Trophoblast cell (in vitro differentiated cells and primary cell): ENCODE results near the gene SMAD3.

Experiments used
- DNase-seq, 2 donors: peaks; one replicate each; pipeline ENCODE4 v3.0.0-alpha.2; 2016
- H2AFZ ChIP-seq: 2 replicates; pipeline ENCODE4 v1.6.1; 2013; ENCODE audit warnings: low read length, moderate library complexity, mild to moderate bottlenecking; ENCODE audit not compliant: insufficient read depth, poor library complexity
- H2AK5ac ChIP-seq: 2 replicates; pipeline ENCODE4 v1.6.1; 2013; ENCODE audit warnings: mild to moderate bottlenecking, low read length
- H2BK120ac ChIP-seq: 2 replicates; pipeline ENCODE4 v1.6.1; 2013; ENCODE audit warnings: low read length, mild to moderate bottlenecking, moderate library complexity; ENCODE audit not compliant: insufficient read depth, poor library complexity
- H2BK12ac ChIP-seq: 2 replicates; pipeline ENCODE4 v1.6.1; 2013; ENCODE audit warnings: mild to moderate bottlenecking, low read length, moderate library complexity
- H2BK5ac ChIP-seq: 2 replicates; pipeline ENCODE4 v1.6.1; 2013; ENCODE audit warnings: low read length, low read depth, moderate library complexity, mild to moderate bottlenecking; ENCODE audit not compliant: poor library complexity
- H3K14ac ChIP-seq: 2 replicates; pipeline ENCODE4 v1.6.1; 2013; ENCODE audit warnings: mild to moderate bottlenecking, low read length
- H3K18ac ChIP-seq: 2 replicates; pipeline ENCODE4 v1.6.1; 2013; ENCODE audit warnings: mild to moderate bottlenecking, low read length
- H3K23ac ChIP-seq: 2 replicates; pipeline ENCODE4 v1.6.1; 2013; ENCODE audit warnings: low read length
- H3K27ac ChIP-seq: 2 replicates; pipeline ENCODE4 v1.5.1; 2013; ENCODE audit warnings: low read depth, mild to moderate bottlenecking, inconsistent platforms, low read length, moderate library complexity
- H3K27me3 ChIP-seq: 2 replicates; pipeline ENCODE4 v1.6.1; 2013; ENCODE audit warnings: inconsistent platforms, mild to moderate bottlenecking, low read length, moderate library complexity; ENCODE audit not compliant: insufficient read depth
- H3K36me3 ChIP-seq, 2 experiments: 1 replicate in 1 of 2; 2 replicates in 1 of 2; pipeline ENCODE4 v1.6.1; 2013; ENCODE audit warnings: low read length in 2 of 2, mild to moderate bottlenecking in 2 of 2, moderate library complexity in 1 of 2; ENCODE audit not compliant: insufficient read depth in 2 of 2, control insufficient read depth in 1 of 2
- H3K4ac ChIP-seq: 2 replicates; pipeline ENCODE4 v1.6.1; 2013; ENCODE audit warnings: low read depth, mild to moderate bottlenecking, low read length, moderate library complexity
- H3K4me1 ChIP-seq, 2 experiments: 1 replicate in 1 of 2; 2 replicates in 1 of 2; pipeline ENCODE4 v1.6.1; 2013; ENCODE audit warnings: low read length in 2 of 2, mild to moderate bottlenecking in 2 of 2, moderate library complexity in 1 of 2; ENCODE audit not compliant: insufficient read depth in 2 of 2, control insufficient read depth in 1 of 2
- H3K4me2 ChIP-seq: 2 replicates; pipeline ENCODE4 v1.6.1; 2013; ENCODE audit warnings: inconsistent platforms, mild to moderate bottlenecking, low read length, moderate library complexity
- H3K4me3 ChIP-seq: 2 replicates; pipeline ENCODE4 v1.5.1; 2013; ENCODE audit warnings: mild to moderate bottlenecking, low read depth, low read length, inconsistent platforms
- H3K79me1 ChIP-seq: one replicate; pipeline ENCODE4 v1.6.1; 2013; ENCODE audit warnings: low read length
- H3K79me2 ChIP-seq: 2 replicates; pipeline ENCODE4 v1.6.1; 2013; ENCODE audit warnings: low read length, mild to moderate bottlenecking; ENCODE audit not compliant: control insufficient read depth, insufficient read depth, poor library complexity
- H3K9ac ChIP-seq: 2 replicates; pipeline ENCODE4 v1.6.1; 2013; ENCODE audit warnings: mild to moderate bottlenecking, low read length
- H3K9me3 ChIP-seq: 2 replicates; pipeline ENCODE4 v1.6.1; 2013; ENCODE audit warnings: low read depth, mild to moderate bottlenecking, control low read depth, inconsistent platforms, low read length; ENCODE audit not compliant: insufficient read depth
- H4K12ac ChIP-seq: 2 replicates; pipeline ENCODE4 v1.6.1; 2013; ENCODE audit warnings: low read depth, mild to moderate bottlenecking, low read length, moderate library complexity
- H4K8ac ChIP-seq: 2 replicates; pipeline ENCODE4 v1.6.1; 2013; ENCODE audit warnings: low read depth, mild to moderate bottlenecking, low read length, moderate library complexity
- H4K91ac ChIP-seq: one replicate; pipeline ENCODE4 v1.6.1; 2013; ENCODE audit warnings: low read depth, mild to moderate bottlenecking, low read length, moderate library complexity
- WGBS: extraction: QIAGEN DNeasy Blood & Tissue Kit; methylation state at CpG from one replicate; pipeline ENCODE4 v1.1.7; 2013; ENCODE audit warnings: missing lambda C conversion rate; ENCODE audit not compliant: insufficient read length, insufficient coverage; ENCODE audit errors: extremely low coverage; 5-methylcytosine and 5-hydroxymethylcytosine counted together

Gene SMAD3

DNA sequence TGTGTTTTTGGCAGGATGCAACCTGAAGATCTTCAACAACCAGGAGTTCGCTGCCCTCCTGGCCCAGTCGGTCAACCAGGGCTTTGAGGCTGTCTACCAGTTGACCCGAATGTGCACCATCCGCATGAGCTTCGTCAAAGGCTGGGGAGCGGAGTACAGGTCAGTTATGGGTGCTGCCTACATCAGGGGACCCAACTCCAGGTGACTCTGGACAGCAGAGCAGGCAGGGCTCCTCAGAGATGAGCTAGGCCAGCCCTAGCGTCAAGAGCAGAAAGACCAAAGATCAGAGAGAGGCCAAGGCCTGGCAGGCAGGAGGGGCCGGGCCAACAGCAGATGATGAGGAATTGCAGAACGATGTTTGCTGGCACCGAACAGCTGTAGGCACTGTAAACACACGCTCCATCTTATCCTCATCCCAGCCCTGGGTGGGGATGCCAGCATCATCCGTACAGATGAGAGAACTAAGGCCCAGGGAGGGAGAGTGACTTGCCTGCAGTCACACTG lies 122.0 kb downstream of the SMAD3 start:
- Histone ChIP-seq H3K18ac (no peak overlapping the region), H3K9me3 (peaks cover 4% of the 10 kb centered on the region), H3K4ac (no peak overlapping the region), H3K4me2 (no peak overlapping the region), H2AK5ac (no peak overlapping the region), H2AFZ (no peak overlapping the region), H3K36me3 (peaks cover 65 to 75% of the 10 kb centered on the region in 2 experiments), H3K14ac (no peak overlapping the region), H2BK5ac (no peak overlapping the region), H3K4me3 (no peak overlapping the region), H3K79me1 (no peaks in the 10 kb centered on the region), H3K23ac (no peak overlapping the region), H4K12ac (no peak overlapping the region), H4K8ac (no peak overlapping the region), H2BK12ac (no peak overlapping the region), H3K4me1 (no peaks in the 10 kb centered on the region), H3K9ac (no peak overlapping the region), H3K27me3 (no peaks in the 10 kb centered on the region), H2BK120ac (no peak overlapping the region), H4K91ac (no peak overlapping the region), H3K79me2 (no peaks in the 10 kb centered on the region), H3K27ac (no peak overlapping the region)
- no peak for DNase-seq
- WGBS, result no CpG with 5 or more reads among the region's 12 CpGs

DNA sequence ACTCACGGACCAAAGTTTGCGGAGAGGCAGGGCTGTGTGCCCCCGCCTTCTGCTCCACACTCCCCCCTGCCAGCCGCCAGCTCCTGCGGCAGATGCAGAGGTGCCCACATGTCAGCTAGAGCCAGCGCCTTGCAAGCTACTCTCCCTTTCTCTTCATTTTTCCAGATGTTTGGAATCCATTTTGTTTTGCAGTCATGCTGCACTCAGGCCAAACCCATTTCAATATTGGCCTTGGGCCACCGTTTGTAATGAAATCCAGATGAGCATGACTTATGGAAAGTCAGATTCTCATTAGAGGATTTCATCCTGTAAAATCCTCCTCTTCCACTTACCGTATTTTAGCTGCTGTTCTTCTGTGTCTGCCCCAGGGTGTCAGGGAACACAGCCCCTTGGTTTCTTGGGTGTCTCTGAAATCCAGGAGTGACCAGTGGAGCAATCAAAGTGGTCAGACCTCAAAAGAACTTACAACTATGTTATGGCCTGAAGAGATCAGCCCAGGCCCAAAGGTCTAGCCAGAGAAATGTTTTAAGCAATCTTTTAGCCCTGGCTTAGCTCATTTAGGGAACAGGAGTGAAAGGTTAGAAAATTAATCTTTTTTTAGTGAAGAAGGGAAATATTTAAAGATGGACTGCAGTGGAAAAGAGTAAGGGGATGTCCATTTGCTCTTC lies 123.3 kb downstream of the SMAD3 start:
- H3K36me3 ChIP-seq, result peaks cover 66 to 76% of the 10 kb centered on the region in 2 experiments
- H4K91ac ChIP-seq, result no peak overlapping the region
- H3K9me3 ChIP-seq, result peaks cover 4% of the 10 kb centered on the region
- peaks cover 1% of the 10 kb centered on the region for H3K79me1 ChIP-seq
- no peak overlapping the region for H3K9ac ChIP-seq
- no peak overlapping the region for H3K18ac ChIP-seq
- H3K4me2 ChIP-seq, result no peak overlapping the region
- no peak overlapping the region for H4K8ac ChIP-seq
- H2AK5ac ChIP-seq, result no peak overlapping the region
- H3K4ac ChIP-seq, result no peak overlapping the region
- no peak overlapping the region for H4K12ac ChIP-seq
- H3K79me2 ChIP-seq, result no peaks in the 10 kb centered on the region
- H3K23ac ChIP-seq, result no peak overlapping the region
- no peak overlapping the region for H3K14ac ChIP-seq
- no peak overlapping the region for H2BK120ac ChIP-seq
- H2BK12ac ChIP-seq, result no peak overlapping the region
- H2AFZ ChIP-seq, result no peak overlapping the region
- DNase-seq, result no peak
- WGBS, result no CpG with 5 or more reads among the region's 8 CpGs
- H3K27ac ChIP-seq, result no peak overlapping the region
- H2BK5ac ChIP-seq, result no peak overlapping the region
- no peak overlapping the region for H3K4me3 ChIP-seq
- peaks cover 2 to 4% of the 10 kb centered on the region in 2 experiments for H3K4me1 ChIP-seq
- H3K27me3 ChIP-seq, result no peaks in the 10 kb centered on the region

DNA sequence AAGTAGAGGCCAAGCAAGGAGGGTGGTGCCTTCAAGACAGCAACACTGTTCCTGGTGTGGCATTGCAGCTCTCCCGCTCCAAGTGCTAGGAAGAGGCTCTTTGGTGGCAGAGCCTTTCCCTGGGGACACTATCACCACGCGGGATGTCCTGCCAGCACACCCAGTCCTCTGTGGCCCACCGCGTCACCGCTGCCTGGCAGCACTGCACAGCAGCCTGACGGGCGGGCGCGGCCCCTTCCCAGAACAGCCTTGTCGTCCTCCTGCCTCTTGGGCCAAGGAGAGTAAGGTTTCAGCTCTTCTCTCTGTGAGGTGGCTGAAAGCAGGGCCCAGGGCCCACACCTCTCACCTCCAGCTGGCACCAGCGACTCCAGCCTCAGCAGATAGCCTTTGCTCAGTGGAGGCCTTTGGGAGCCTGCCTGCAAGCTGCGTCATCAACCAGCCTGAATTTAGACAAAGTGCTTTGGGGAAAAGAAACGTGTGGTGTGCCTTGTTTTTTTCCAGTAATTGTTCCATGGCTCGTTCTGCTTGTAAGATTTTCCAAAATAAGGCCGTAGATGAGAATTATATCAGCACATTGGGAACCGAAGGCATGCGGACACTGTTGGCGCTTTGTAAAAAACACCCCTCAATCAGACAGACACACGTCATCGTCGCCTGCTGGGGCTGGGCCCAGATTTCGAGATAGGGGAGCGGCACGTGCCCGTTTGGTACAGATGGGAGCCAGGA lies 124.1 kb downstream of the SMAD3 start:
- Histone ChIP-seq H3K9ac (no peak overlapping the region), H3K4me1 (peaks cover 2 to 7% of the 10 kb centered on the region in 2 experiments), H3K79me2 (no peaks in the 10 kb centered on the region), H3K36me3 (peaks cover 63 to 76% of the 10 kb centered on the region in 2 experiments), H3K9me3 (peaks cover 4% of the 10 kb centered on the region), H3K79me1 (peaks cover 1% of the 10 kb centered on the region), H3K27me3 (no peaks in the 10 kb centered on the region), H4K91ac (no peak overlapping the region), H3K14ac (no peak overlapping the region), H3K4me3 (no peak overlapping the region), H3K23ac (no peak overlapping the region), H2BK5ac (no peak overlapping the region), H2AFZ (no peak overlapping the region), H4K12ac (no peak overlapping the region), H2BK120ac (no peak overlapping the region), H4K8ac (no peak overlapping the region), H3K18ac (no peak overlapping the region), H3K4me2 (no peak overlapping the region), H2BK12ac (no peak overlapping the region), H3K27ac (no peak overlapping the region), H2AK5ac (no peak overlapping the region), H3K4ac (no peak overlapping the region)
- DNase-seq, result no peak
- no CpG with 5 or more reads among the region's 26 CpGs for WGBS

DNA sequence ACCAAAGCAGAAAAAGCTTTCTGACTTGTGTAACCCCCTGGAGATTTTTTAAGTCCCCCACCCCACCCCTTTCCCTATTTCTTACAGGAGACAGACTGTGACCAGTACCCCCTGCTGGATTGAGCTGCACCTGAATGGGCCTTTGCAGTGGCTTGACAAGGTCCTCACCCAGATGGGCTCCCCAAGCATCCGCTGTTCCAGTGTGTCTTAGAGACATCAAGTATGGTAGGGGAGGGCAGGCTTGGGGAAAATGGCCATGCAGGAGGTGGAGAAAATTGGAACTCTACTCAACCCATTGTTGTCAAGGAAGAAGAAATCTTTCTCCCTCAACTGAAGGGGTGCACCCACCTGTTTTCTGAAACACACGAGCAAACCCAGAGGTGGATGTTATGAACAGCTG lies 124.9 kb downstream of the SMAD3 start:
- DNase-seq, result no peak
- H4K8ac ChIP-seq, result no peak overlapping the region
- no peak overlapping the region for H3K14ac ChIP-seq
- H3K27ac ChIP-seq, result no peak overlapping the region
- H2AFZ ChIP-seq, result no peak overlapping the region
- no peak overlapping the region for H3K23ac ChIP-seq
- H3K9me3 ChIP-seq, result peaks cover 4% of the 10 kb centered on the region
- H2BK12ac ChIP-seq, result no peak overlapping the region
- H3K4me1 ChIP-seq, result peaks cover 2 to 7% of the 10 kb centered on the region in 2 experiments
- H3K18ac ChIP-seq, result no peak overlapping the region
- peaks cover 58 to 73% of the 10 kb centered on the region in 2 experiments for H3K36me3 ChIP-seq
- peaks cover 1% of the 10 kb centered on the region for H3K79me1 ChIP-seq
- no CpG with 5 or more reads among the region's 2 CpGs for WGBS
- H4K91ac ChIP-seq, result no peak overlapping the region
- no peak overlapping the region for H3K9ac ChIP-seq
- H3K27me3 ChIP-seq, result no peaks in the 10 kb centered on the region
- H3K79me2 ChIP-seq, result no peaks in the 10 kb centered on the region
- no peak overlapping the region for H4K12ac ChIP-seq
- H3K4me2 ChIP-seq, result no peak overlapping the region
- H2BK5ac ChIP-seq, result no peak overlapping the region
- no peak overlapping the region for H2BK120ac ChIP-seq
- no peak overlapping the region for H3K4ac ChIP-seq
- H3K4me3 ChIP-seq, result no peak overlapping the region
- H2AK5ac ChIP-seq, result no peak overlapping the region
